GM06990 (cell line): ENCODE results near the gene DLG2.

ENCODE experiments used
- DNase-seq: peaks from one replicate; pipeline ENCODE4 v3.0.0-alpha.2; 2011; ENCODE audit not compliant: insufficient read length; ENCODE audit errors: extremely low read depth
- H3K27me3 ChIP-seq: replicated peaks from 2 replicates; pipeline ENCODE4 v1.6.0; 2011; ENCODE audit warnings: low read length; ENCODE audit not compliant: control insufficient read depth, insufficient read depth
- H3K36me3 ChIP-seq: 2 replicates; pipeline ENCODE4 v1.5.1; 2011; ENCODE audit warnings: low read length; ENCODE audit not compliant: control insufficient read depth, insufficient read depth
- H3K4me3 ChIP-seq: replicated peaks from 2 replicates; pipeline ENCODE4 v1.5.1; 2011; ENCODE audit warnings: low read depth, mild to moderate bottlenecking, control low read depth, low read length
- CTCF ChIP-seq: IDR thresholded peaks from 2 replicates; pipeline ENCODE4 v1.5.1; 2011; ENCODE audit warnings: low read length, control low read depth, mild to moderate bottlenecking, inconsistent platforms; ENCODE audit not compliant: insufficient read depth, poor library complexity, severe bottlenecking

DLG2 gene

DNA sequence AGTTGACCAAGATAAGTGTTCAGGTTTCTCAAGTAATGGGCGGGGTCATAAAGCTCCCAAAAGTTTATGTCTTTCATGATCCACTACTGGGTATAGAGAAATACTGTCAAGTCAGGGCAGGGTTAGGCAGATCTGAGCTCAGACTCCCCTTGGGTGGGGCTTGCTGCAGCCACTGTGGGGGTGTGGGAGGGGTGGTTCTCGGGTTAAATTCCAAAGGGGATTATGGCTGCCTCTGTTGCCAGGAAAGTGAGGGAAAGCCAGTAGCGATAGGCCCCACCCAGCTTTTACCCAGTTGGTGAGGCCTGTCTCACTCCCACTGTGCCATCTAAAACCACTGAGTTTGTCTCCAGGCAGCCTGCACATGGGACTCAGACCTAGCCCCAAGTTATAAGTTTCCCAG lies 37.8 kb downstream of the DLG2 start:
- no peak for TF ChIP-seq CTCF
- Histone ChIP-seq H3K27me3 (no peaks in the 10 kb centered on the region), H3K4me3 (no peak overlapping the region), H3K36me3 (no peaks in the 10 kb centered on the region)
- DNase-seq, result no peak

GRCh38 chr11:85582111-85582510 lies 45.0 kb downstream of the DLG2 start:
- no peak for TF ChIP-seq CTCF
- H3K27me3 ChIP-seq, result no peaks in the 10 kb centered on the region
- no peak for DNase-seq
- H3K36me3 ChIP-seq, result no peaks in the 10 kb centered on the region
- H3K4me3 ChIP-seq, result no peak overlapping the region

GRCh38 chr11:85575388-85575787 lies 51.8 kb downstream of the DLG2 start:
- DNase-seq, result no peak
- TF ChIP-seq CTCF, result no peak
- Histone ChIP-seq H3K27me3 (no peaks in the 10 kb centered on the region), H3K36me3 (no peaks in the 10 kb centered on the region), H3K4me3 (no peak overlapping the region)

- no peaks in the 10 kb centered on the region for H3K27me3 ChIP-seq
- DNase-seq, result no peak
- no peak for TF ChIP-seq CTCF
These were observed 55.1 kb downstream of the DLG2 start for GRCh38 chr11:85572056-85572455.

DNA sequence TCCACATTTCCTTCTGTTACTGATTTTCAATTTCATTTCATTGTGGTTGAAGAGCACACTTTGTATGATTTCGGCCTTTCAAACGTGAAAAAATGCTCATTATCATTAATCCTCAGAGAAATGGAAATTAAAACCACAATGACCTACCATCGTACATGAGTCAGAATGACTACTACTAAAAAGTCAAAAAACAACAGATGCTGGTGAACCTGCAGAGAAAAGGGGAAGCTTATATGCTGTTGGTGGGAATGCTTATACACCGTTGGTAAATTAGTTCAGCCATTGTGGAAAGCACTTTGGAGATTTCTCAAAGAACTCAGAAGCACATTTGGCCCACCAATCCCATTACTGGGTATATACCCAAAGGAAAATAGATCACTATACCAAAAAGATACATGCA lies 57.6 kb downstream of the DLG2 start:
- H3K27me3 ChIP-seq, result no peaks in the 10 kb centered on the region
- TF ChIP-seq CTCF, result no peak
- DNase-seq, result no peak
- H3K36me3 ChIP-seq, result no peaks in the 10 kb centered on the region
- no peak overlapping the region for H3K4me3 ChIP-seq

More at GRCh38 chr11:85572056-85572455, 55.1 kb downstream of the DLG2 start:
- H3K36me3 ChIP-seq, result no peaks in the 10 kb centered on the region
- no peak overlapping the region for H3K4me3 ChIP-seq

- no peaks in the 10 kb centered on the region for H3K36me3 ChIP-seq
- H3K27me3 ChIP-seq, result no peaks in the 10 kb centered on the region
- H3K4me3 ChIP-seq, result no peak overlapping the region
- TF ChIP-seq CTCF, result no peak
- DNase-seq, result no peak
These were observed 68.7 kb downstream of the DLG2 start for GRCh38 chr11:85558411-85558810.
